ENCODE results near the gene PMPCA.

GRCh38 chr9:136401173-136401922, 9.1 kb upstream of the PMPCA start:
- TF ChIP-seq CTCF (IDR thresholded peaks at IDR 0.05) (no peak), POLR2A (IDR thresholded peaks at IDR 0.05) (no peak), POLR2AphosphoS5 (IDR thresholded peaks at IDR 0.05) (no peak), EP300 (IDR thresholded peaks at IDR 0.05) (no peak)
